Lung (tissue), 12 donors: ENCODE data around the gene CRP. TPM values are rescaled to one million over a fixed set of nuclear protein-coding genes. Genes with fewer than 3 reads are reported as not detected.

Experiments
- ATAC-seq: fragments of 200-7000 bp; cut with Tn5 transposase; one replicate; pipeline ENCODE4 v1.9.1; 2020; ENCODE audit warnings: moderate number of reproducible peaks; ENCODE audit not compliant: insufficient read depth, low FRiP score
- DNase-seq, 3 donors: peaks; one replicate each; pipeline ENCODE4 v3.0.0-alpha.2; 2013 to 2017
- H3K27ac ChIP-seq, 2 donors: one replicate each; pipeline ENCODE4 v1.5.1; 2013; ENCODE audit warnings: mild to moderate bottlenecking in 2 of 2, moderate library complexity in 2 of 2, control low read depth in 1 of 2, inconsistent platforms in 1 of 2, low read depth in 1 of 2, low read length in 1 of 2
- H3K27me3 ChIP-seq, 3 donors: one replicate each; pipeline ENCODE4 v1.5.1; 2013; ENCODE audit warnings: low read length in 2 of 3; ENCODE audit not compliant: control insufficient read depth in 3 of 3, insufficient read depth in 3 of 3
- H3K36me3 ChIP-seq, 4 donors: one replicate each; pipeline ENCODE4 v1.5.1; 2013; ENCODE audit warnings: low read length in 4 of 4, mild to moderate bottlenecking in 1 of 4, moderate library complexity in 1 of 4; ENCODE audit not compliant: control insufficient read depth in 4 of 4, insufficient read depth in 4 of 4
- H3K4me1 ChIP-seq, 5 donors: one replicate each; pipeline ENCODE4 v1.5.1; 2013; ENCODE audit warnings: low read length in 5 of 5, mild to moderate bottlenecking in 2 of 5, moderate library complexity in 1 of 5; ENCODE audit not compliant: control insufficient read depth in 5 of 5, insufficient read depth in 5 of 5
- H3K4me3 ChIP-seq: one replicate; pipeline ENCODE4 v1.5.1; 2013; ENCODE audit warnings: mild to moderate bottlenecking, control low read depth, moderate library complexity
- H3K9ac ChIP-seq, 2 donors: one replicate each; pipeline ENCODE4 v1.5.1; 2013; ENCODE audit warnings: low read length in 2 of 2, control low read depth in 1 of 2; ENCODE audit not compliant: insufficient read depth in 1 of 2
- H3K9me3 ChIP-seq, 4 donors: one replicate each; pipeline ENCODE4 v1.5.1; 2013; ENCODE audit warnings: low read length in 3 of 4, mild to moderate bottlenecking in 1 of 4, moderate library complexity in 1 of 4; ENCODE audit not compliant: control insufficient read depth in 4 of 4, insufficient read depth in 3 of 4
- CTCF ChIP-seq: IDR thresholded peaks from 2 replicates; pipeline ENCODE4 v1.5.1; 2012; ENCODE audit warnings: mild to moderate bottlenecking; ENCODE audit errors: control extremely low read depth, extremely low read depth
- WGBS, 2 donors: extraction: QIAGEN DNeasy Blood & Tissue Kit; methylation state at CpG; one replicate each; pipeline ENCODE4 v1.1.7; 2013; 5-methylcytosine and 5-hydroxymethylcytosine counted together
- polyA plus RNA-seq, 2 donors: library from polyadenylated mRNA; stranded (reverse); fragments of 200-250 nt; gene quantifications; one replicate each; pipeline ENCODE4 v1.2.1, GENCODE V29; 2013
- total RNA-seq, 2 donors: library from RNA; depleted of rRNA in 1 of 2; stranded (reverse); fragments of >200 nt in 1 of 2; gene quantifications; one replicate each; pipeline ENCODE4 v1.2.1, GENCODE V29; 2014 to 2021
- donor health status: control.
- donor health status: control.
- donor health status: Bipolar disorder and iron deficiency.
- donor health status: healthy.
- donor health status: DM: yes; HTN: yes; CAD: no.

Gene CRP
- total and polyA plus RNA-seq, 4 donors = 0.10 to 0.71 (median 0.18) TPM; not detected in 1

DNA sequence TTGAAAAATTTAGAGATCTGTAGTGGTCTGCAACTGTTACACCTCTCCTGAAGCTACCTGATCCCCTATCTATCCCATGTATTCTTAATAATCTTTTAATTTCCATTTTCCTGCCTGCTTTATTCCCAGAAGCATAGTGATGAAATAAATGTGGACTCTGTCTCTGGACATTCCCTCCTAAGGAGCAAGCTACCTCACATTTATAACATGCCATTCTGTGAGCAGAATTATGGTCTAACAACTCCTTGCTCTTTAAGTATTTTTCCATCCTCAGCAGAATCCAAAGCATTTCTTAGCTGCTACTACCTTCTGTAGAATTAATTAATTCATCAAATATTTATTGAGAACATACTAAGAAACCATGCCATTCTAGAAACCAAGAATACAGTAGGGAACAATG is 15.1 kb downstream of the CRP start:
- DNase-seq (no peak), ATAC-seq (no peak)
- Histone ChIP-seq H3K36me3 (no peaks in the 10 kb centered on the region), H3K27ac (no peak overlapping the region), H3K4me1 (no peaks in the 10 kb centered on the region), H3K9ac (no peak overlapping the region), H3K27me3 (no peaks in the 10 kb centered on the region), H3K4me3 (no peak overlapping the region), H3K9me3 (no peaks in the 10 kb centered on the region)
- TF ChIP-seq CTCF = no peak

DNA sequence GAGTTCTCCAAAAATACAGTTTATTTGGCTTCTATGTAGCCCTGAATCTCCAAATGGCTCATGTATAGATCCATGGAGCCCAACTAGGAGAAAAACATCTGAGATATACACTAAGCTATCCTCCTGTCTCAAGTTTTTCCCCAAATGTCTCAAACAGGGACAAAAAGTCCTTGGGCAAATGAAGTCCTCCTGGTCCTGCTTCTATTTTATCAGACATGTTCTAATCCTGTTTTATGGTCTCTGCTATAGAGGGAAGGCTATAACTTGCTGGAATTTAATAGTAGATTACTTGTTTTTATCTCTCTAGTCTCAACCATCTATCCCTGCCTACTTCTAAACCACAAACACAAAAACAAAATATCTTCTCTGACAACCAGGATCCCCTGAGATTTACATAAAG is 26.9 kb downstream of the CRP start:
- Histone ChIP-seq H3K27ac (no peak overlapping the region), H3K4me3 (no peak overlapping the region), H3K36me3 (no peaks in the 10 kb centered on the region), H3K4me1 (no peaks in the 10 kb centered on the region), H3K27me3 (no peaks in the 10 kb centered on the region), H3K9me3 (no peaks in the 10 kb centered on the region), H3K9ac (no peak overlapping the region)
- TF ChIP-seq CTCF = no peak
- no peak for DNase-seq
- ATAC-seq = no peak

GRCh38 chr1:159686599-159687299 is 27.6 kb downstream of the CRP start:
- 94 to 96% methylated on average over 1 of the region's 1 CpG for WGBS, 2 donors
- Histone ChIP-seq H3K27ac (no peak overlapping the region), H3K27me3 (no peaks in the 10 kb centered on the region), H3K36me3 (no peaks in the 10 kb centered on the region), H3K9ac (no peak overlapping the region), H3K9me3 (no peaks in the 10 kb centered on the region), H3K4me1 (no peaks in the 10 kb centered on the region), H3K4me3 (no peak overlapping the region)
- no peak for DNase-seq
- no peak for ATAC-seq
- no peak for TF ChIP-seq CTCF

GRCh38 chr1:159678939-159679338 is 35.5 kb downstream of the CRP start:
- H3K27me3 ChIP-seq = no peaks in the 10 kb centered on the region
- no peak overlapping the region for H3K9ac ChIP-seq
- H3K4me1 ChIP-seq = no peaks in the 10 kb centered on the region
- no peaks in the 10 kb centered on the region for H3K36me3 ChIP-seq
- ATAC-seq = no peak
- H3K27ac ChIP-seq = no peak overlapping the region
- no peak overlapping the region for H3K4me3 ChIP-seq
- no peak for DNase-seq
- TF ChIP-seq CTCF = no peak
- H3K9me3 ChIP-seq = no peaks in the 10 kb centered on the region
- WGBS, 2 donors = 65 to 78% methylated on average over 5 of the region's 5 CpGs
